CD4-positive, alpha-beta T cell treated with Interferon gamma for 1 hour (primary cell): ENCODE data around the gene CDKL1.
"Not testable (repeated sequence)": the region's sequence is repeated elsewhere in the genome, so short reads cannot be mapped to it uniquely, and the experiment has no call there.

ENCODE experiments used
- DNase-seq: peaks from one replicate; pipeline ENCODE4 v3.0.0-alpha.2; 2020

Gene CDKL1

GRCh38 chr14:50383618-50384225, 13.0 kb downstream of the CDKL1 start:
- DNase-seq, result no peak

GRCh38 chr14:50381823-50382287, 14.8 kb downstream of the CDKL1 start:
- DNase-seq, result no peak

DNA sequence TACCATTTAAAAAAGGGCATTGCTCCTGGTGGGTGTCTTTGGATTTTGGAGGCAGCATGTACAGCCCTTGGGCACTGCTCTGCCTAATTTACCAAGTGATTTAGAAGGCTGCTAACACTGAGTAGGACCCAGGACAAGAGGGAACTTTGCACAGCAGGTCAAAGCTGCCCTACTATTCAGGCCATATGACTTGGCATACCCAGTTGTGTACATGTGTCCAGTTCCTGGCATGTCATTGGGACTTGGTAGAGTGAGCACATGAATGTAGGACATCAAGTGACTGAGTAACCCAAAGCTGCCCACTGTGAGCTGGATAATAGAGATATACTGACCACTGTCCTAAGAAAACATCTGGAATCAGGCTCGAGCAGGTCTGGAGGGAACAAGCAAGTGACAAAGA, 15.7 kb downstream of the CDKL1 start:
- no peak for DNase-seq

DNA sequence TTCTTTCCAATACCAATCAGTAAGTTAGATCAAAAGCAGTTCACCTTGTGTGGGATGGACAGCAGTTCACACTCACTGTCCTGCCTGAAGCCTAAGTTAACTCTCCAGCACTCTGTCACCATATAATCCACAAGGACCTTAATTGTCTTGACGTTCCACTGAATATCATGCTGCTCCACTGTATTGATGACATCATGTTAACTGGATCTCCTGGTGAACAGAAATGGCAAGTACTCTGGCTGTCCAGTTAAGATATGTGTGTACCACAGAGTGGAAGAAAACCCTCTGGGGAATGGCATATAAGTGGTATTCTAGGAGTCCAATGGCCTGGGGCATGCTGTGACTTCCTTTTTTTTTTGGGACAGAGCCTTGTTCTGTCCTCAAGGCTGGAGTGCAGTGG, 16.2 kb downstream of the CDKL1 start:
- DNase-seq, result no peak

DNA sequence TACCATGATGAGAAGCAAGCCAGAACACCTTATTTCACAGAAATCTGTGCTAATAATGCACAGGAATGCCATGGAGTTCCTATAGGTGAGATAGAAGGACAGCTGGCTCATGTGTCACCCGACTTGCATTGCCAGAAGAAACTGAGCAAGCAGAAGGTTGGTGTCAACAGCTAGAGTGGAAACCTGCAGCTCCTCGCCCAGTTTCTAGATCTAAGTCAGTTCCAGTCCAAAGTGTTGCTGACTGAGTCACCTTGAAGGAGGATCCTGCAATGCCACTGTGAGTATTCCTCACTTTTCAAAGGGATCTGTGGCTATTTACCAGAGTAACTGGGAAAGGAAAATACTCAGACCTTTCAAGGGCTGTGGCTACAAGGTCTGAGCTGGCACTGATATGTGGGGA, 17.1 kb downstream of the CDKL1 start:
- DNase-seq, result no peak

- no peak for DNase-seq
These were observed 19.1 kb downstream of the CDKL1 start for GRCh38 chr14:50377550-50378085.

DNA sequence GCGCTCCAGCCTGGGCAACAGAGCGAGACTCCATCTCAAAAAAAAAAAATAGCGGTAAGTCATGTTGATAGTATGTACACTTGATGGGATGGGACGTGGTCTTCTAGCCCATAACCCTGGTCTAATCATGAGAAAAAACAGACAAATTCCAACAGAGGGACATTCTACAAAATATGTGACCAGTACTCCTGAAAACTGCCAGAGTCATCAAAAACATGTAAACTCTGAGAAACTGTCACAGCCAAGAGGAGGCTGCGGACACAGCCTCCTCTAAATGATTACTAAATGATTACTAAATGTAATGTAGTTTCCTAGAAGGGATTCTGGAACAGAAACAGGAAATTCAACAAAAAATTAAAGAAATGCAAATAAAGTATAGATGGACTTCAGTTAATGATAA, 20.9 kb downstream of the CDKL1 start:
- no peak for DNase-seq

- DNase-seq, result no peak
These were observed 22.7 kb downstream of the CDKL1 start for GRCh38 chr14:50373959-50374358.

DNA sequence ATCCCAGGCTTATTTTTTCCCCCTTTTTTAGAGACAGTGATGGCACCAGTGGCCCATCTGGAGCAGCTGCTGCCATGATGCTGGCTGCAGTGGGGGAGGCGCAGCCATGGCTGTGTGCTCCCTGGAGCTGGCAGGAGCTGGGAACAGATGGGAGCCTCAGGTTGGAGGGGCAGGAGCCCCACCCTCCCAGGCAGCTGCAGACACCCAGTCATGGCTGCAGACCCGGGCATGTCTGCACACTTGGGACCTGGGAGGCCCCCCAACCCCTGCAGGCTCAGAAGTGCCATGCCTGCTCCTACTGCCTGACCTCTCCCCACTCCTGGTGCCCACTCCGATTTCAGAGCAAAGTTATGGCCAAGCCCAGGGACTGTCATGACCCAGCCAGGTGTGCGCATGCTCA, 25.1 kb downstream of the CDKL1 start:
- no peak for DNase-seq

DNA sequence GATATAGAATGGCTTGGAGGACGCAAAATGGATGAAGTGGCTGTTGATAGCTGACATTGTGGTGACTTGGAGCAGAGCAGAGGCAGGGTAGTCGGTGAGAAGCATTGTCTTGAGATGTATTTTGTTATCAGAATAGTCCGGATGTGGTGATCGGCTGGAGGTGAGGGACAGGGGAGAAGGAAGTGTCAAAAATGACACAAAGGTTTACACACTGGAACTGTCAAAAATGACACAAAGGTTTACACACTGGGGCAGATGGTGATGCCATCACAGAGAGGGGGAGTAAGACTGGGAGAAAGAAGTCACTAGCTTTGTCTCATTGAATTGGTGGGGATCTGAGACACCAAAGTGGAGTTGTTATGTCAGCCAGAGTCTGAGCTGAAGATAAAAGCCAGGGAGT, 30.1 kb downstream of the CDKL1 start:
- DNase-seq, result no peak

DNA sequence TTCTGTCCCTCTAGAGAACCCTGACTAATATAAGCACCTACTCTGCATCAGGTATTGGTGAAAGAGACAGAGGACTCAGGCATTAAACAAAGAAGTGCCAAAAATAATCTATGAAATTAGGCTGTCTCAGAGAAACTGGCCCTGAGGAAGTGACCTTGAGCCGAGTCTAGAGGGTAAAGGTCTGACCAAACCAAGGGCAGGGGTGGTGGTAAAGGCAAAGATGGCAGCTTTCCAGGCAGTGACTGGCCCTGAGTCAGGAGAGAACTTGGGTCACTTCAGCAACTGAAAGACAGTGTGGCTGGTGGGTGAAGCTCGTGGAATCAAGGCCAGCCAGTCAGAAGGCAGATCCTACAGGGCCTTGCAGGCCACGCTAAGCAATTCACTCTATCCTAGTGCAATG, 30.6 kb downstream of the CDKL1 start:
- no peak for DNase-seq

- DNase-seq, result not testable (repeated sequence)
These were observed 31.1 kb downstream of the CDKL1 start for GRCh38 chr14:50365572-50365971.

GRCh38 chr14:50364792-50365191, 31.9 kb downstream of the CDKL1 start:
- DNase-seq, result no peak

- DNase-seq, result peak; percentile 62
These were observed 33.0 kb downstream of the CDKL1 start for GRCh38 chr14:50363714-50364111.

- DNase-seq, result peak; percentile 54
These were observed 33.6 kb downstream of the CDKL1 start for GRCh38 chr14:50362764-50363713.

GRCh38 chr14:50361473-50362403, 34.9 kb downstream of the CDKL1 start:
- not testable (repeated sequence) for DNase-seq

GRCh38 chr14:50360851-50361250, 35.8 kb downstream of the CDKL1 start:
- DNase-seq, result no peak

DNA sequence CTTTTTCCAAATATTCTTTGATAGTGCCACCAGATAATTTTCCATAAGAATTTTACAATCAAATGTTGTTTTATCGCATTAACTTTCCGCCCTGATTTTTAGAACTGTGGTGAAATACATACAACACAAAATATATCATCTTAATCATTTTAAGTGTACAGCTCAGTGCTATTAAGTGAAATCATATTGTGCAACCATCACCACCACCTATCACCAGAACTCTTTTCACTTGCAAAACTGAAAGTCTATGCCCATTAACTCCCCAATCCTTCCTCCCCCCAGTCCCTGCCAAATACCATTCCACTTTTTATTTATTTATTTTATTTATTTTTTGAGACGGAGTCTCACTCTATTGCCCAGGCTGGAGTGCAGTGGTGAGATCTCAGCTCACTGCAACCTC, 36.6 kb downstream of the CDKL1 start:
- no peak for DNase-seq

DNA sequence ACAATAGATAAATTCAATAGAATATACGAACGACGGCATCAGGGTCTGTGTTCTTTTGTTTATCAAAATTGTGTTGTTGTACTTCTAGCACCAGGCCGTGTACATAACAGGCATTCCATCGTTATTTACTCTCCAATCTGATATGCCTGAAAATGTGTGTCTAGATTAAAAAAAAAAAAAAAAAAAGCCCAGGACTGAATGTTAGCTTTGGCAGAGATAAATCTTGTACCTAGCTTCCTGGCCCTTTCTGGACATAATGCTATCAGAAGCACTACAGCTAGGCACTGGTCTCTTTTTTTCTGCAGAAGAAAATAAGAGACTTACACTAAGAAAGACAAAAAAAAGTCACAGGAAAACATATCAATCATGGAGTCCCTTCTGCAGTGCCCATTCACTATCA, 37.0 kb downstream of the CDKL1 start:
- no peak for DNase-seq

GRCh38 chr14:50357753-50358395, 38.8 kb downstream of the CDKL1 start:
- DNase-seq, result no peak

- no peak for DNase-seq
These were observed 39.6 kb downstream of the CDKL1 start for GRCh38 chr14:50357124-50357523.

- not testable (repeated sequence) for DNase-seq
These were observed 40.4 kb downstream of the CDKL1 start for GRCh38 chr14:50356283-50356682.
